NCI-H2029 (cell line): Measurements from ENCODE around the gene PDE7B.

ENCODE experiments used
- DNase-seq: peaks from one replicate; lab custom pipeline; 2025; lab: John Stamatoyannopoulos, UW

Gene PDE7B

DNA sequence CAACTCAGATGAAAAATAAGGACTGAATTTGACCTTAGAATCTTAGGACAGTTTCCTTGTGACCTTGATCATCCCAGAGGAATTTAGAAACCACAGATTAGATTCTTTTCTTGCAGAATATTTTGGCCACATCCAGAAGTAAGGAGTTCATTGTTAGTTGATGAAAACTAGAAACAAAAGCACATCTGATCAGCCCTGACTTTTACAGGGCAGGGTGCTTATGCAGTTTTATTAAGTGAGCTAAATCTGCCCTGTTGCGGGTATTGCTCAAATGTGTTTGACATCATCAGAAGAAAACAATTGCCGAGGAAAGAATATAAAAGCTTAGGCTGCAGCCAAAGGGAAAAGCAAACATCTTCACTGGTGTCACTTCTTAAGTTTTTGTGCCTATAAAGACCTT lies 297.8 kb downstream of the PDE7B start:
- no peak for DNase-seq

DNA sequence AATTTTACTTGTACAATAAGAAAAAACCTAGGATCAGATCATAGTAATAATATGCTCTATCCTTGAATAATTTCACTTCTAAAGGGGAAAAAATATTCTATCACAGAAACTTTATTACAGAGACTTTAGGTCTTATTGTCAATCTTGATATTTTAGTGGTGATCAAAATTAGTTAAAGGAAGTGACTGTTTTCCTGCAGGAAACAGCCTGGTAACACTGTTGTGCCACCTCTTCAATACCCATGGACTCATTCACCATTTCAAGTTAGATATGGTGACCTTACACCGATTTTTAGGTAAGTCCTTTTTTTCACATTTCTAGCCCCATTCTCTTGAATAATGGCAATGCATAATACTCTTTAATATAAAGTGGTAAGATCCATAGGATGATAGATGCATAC lies 299.5 kb downstream of the PDE7B start:
- no peak for DNase-seq

DNA sequence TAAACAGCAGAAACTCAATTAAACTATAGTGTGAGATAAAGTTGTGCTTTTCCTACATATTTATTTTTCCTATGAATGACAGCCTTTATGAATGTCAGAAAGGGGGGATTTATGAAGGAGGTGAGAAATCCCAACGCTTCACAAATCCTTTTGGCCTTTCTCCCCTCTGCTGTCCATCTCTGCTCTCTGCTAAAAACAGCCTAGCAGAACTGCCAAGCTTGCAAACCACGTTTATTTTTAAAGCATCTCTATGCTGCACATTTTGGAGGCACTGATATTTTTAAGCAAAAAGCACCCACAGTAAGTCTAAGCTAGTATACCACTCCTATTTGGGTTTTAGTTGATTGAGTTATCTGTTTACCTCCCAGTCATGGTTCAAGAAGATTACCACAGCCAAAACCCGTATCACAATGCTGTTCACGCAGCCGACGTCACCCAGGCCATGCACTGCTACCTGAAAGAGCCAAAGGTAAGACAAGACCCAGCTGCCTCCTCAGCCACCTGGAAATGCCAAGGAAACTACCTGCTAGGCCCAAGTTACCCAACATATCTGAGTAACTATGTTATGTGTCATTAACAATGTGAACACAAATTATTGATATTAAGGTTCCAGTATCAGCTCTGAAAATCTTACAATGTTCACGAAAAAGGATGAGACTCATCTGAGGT lies 302.3 kb downstream of the PDE7B start:
- no peak for DNase-seq

DNA sequence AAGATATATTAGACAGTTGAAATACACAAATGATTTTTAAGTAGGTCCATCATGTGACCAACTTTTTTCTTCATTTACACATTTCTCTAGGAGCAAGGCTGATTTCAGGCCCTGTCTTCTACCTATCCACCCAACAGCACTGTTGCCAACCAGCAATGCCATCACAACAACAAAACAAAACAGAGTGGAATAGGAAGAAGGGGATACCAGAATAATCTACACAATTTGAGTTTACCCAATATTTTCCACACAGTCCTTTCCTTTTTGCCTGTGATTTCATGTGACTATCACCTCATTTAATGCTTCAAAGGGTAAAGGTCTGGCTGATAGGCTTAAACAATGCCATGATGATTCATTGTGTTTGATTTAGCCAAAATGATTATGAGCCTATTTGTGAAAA lies 303.7 kb downstream of the PDE7B start:
- no peak for DNase-seq

DNA sequence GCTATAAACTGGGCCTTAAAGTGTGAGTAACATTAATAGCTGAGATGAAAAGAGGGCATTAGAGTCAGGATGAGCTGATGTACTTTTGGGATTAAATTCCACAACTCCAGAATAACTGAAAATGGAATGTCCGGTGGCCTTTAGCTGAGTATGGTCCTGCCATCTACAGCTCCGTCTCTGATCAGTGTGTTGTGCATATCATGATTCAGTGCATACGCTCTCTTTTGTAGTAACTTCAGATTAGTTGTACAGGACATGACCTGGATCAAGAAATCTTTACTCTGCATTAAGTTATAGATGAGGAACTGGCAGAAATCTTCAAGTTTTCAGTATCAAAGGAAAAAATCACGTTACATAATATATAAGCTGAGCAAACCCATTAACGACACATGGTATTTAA lies 306.2 kb downstream of the PDE7B start:
- no peak for DNase-seq

DNA sequence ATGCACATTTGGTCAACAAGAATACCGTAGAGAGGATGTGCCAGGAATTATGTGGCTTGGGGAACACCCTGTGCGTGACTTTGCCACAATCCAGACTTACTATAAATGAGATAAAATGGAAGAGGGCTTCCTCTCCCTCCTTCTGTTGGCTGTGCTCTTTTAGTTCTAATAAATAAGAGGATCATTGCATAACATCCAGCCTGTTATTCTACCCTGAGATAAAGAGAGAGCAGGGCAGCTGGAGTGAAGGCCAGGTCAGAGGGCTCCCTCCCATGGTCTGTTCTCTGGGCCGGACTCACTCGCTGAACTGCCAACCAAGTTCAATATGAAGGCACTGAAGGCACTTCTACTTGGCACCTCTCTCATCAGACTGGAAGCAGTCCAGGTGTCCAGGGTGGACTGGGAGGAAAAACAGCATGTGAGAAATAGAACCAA lies 306.9 kb downstream of the PDE7B start:
- no peak for DNase-seq

DNA sequence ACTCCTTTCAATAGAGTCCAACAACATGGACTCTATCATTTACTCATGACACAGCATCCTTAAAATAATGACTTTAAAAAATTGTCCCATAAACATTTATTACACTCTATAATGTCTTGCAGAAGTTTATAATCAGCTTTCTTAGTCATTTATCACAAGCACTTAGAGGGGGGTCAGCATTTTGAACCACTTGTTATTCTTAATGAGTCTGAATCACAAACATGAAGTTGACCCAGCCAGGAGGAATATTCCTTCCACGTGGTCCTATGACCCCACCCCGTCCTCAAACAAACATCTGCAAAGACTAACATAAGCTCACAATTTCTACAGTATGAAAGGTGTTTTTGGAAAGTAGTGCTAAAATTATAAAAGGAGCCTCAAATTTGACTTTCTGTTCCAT lies 307.5 kb downstream of the PDE7B start:
- no peak for DNase-seq

DNA sequence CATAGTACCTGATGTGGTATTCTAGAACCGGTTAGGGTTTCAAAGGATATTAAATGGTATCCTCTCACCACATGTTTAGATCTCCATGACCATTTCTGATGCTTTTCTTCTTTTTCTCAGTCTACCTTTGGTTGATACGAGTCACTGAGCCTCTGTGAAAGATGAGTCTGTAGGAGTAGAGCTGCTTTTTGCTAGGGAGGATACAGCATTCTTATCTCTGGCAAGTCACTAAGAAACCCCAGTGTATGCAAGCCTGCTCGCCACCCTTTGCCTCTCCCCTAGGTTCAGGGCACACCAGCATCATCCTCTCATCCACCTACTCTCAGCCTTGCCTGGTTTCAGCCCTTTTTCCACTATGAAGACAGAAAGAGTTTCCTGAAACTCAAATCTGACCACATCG lies 308.7 kb downstream of the PDE7B start:
- DNase-seq: no peak

DNA sequence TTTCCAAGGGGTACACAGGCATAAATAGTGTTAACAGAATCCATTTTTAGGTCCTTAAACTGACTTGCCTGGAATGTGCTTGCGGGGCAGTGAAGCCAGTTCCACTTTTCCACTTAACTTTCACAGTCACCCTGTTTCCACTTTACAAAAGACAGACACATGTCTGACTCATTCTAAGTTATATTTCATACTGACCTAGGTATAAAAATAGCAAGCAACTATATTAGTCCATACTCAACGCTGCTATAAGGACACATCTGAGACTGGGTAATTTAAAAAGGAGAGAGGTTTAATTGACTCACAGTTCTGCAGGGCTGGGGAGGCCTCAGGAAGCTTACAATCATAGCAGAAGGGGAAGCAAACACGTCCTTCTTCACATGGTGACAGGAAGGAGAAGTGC lies 310.4 kb downstream of the PDE7B start:
- no peak for DNase-seq

DNA sequence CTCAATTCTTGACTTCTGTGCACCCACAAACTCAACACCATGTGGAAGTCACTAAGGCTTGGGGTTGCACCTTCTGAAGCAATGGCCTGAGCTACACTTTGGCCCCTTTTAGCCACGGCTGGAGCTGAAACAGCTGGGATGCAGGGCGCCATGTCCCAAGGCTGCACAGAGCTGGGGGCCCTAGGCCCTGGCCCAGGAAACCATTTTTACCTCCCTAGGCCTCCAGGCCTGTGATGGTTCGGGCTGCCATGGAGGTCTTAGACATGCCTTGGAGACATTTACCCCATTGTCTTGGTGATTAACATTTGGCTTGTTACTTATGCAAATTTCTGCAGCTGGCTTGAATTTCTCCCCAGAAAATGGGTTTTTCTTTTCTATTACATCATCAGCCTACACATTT lies 311.8 kb downstream of the PDE7B start:
- no peak for DNase-seq

DNA sequence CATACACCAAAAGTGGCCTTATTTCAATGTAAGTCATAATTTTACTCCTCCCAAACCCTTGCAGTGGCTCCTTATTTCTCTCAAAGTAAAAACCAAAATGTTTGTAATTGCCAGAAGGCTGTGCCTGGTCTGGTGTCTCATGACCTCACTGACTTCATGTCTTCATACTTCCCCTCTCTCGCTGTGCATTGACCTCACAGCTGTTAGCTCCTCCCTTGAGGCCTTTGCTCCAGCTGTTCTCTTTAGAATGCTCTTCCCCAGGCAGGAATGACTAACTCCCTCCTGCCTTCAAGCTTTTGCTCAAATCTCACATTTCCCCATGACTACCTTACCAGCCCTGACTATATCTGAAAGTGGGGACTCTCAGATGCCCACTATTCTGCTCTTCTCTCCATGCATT lies 315.3 kb downstream of the PDE7B start:
- DNase-seq: no peak

DNA sequence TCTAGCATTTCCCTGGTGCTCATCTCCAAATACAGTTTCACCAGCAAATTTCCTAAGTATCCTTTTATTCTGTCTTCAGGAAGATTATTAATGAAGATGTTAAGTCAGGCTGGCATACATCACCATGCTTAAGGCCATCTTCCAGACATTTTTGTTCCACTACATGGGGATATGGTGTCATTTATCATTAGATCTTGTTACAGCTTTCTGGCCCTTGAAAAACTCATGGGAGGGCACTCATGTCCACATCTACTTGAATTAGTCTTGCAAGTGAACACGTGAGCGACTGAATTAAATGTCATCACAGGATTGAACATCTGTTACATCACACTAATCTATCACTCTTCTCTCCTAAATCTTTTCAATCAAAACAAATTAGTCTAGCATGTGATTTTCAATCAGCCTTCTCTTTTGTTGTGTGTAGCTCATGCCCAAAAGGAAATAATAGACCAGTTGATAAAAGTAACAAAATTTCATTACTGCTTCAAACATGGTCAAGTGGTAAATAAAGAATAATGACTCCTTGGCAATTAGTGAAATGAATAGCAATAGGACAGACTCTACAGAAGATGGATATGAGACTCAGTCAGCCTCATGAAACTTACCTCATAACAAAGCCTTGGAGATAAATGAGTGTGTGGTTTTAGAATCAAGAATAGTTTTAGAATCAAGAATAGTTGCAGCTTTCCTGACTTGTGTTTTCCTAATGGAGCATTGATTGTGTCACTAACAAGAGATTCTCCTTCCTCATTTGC lies 318.1 kb downstream of the PDE7B start:
- DNase-seq: no peak

DNA sequence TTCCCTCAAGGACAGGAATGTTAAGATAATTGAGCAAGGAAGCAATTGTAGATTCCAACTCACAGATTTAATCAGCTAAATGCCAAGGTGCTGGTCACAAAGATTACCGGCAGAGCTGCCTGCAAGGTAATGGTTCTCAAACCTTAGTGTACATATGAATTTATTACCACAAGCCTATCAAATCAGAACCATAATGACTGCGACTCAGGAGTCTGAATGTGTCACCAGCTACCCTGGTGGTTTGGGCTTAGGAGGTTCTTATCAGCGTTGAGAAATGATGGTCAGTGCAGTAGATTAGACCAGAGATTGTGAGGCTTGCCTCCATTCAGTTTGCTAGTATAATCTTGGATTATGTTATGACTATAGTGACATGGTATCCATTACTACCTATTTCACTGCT lies 319.7 kb downstream of the PDE7B start:
- DNase-seq: no peak

DNA sequence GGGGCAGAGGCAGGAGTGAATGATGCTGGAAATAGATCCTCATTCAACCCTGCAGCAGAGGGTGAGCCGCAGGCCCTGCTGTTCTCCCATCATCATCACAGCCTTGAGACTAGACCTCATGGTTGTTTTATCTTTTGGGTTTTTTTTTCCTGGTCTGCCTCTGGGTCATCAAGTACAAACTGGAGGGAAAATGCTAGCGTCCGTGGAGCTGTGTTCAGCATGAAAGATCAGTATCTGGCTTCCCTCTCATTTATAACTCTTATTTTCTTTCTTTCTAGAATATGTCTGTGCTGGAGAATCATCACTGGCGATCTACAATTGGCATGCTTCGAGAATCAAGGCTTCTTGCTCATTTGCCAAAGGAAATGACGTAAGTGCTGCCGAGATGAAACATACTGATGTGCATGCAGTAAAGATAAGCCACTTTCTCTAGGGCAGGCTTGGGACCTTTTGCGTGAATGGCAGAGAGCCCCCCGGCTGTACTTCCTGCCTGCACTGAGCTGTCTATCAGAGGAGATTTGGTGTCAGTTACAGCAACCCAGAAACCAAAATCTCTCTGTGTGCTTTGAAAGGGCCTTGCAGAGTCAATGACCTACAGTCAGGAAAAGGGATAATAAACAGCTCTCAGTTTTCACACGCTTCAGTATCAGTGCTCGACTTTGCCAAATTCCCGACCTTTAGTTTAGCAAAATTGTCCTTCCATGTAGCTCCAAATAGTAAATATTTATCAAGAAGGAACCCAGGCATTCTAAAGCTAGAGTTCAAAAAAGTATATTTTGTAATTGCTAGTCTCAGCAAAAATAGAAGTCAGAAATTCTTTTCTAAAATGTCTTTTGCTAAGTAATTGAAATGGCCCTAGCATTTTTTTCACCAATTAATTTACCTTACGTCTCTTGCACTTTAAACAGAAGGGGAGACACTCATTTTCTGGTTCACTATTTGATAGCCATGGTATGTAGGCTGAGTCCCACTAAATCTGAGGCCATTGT lies 322.3 kb downstream of the PDE7B start:
- DNase-seq: no peak

DNA sequence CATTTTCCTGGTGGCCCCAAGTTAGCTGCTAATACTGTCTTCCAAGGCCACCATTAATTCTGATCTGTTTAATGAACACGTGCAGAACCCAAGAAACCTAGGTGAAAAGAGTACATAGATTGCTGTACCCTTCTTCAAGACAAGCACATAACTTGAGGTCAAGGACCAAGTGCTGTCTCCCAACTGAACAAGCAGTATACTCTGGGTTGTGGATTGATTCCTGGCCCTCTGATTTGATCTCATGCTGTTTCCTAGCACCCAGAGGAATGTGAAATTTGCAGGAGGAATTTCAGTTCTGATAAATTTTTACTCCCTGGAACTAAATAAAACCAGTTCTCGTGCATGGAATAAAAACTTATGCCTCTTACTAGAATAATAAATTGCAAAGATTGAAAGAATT lies 323.0 kb downstream of the PDE7B start:
- no peak for DNase-seq

DNA sequence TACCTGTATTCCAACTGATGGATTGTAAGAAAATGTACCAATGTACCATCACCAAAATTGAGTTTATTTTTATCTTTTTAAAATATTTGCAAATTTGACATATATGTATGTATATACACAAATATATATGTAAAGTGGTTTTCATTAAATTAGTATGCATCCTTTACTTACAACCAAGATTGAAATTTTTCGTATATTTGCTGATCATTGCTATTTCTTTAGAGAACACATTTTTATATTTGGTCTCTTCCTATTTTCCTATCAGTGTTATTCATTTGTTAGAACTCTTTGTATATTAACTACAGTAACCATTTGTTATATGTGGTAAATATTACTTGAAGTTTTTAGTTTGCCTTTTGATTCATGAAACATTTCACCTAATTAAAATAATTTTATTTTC lies 324.4 kb downstream of the PDE7B start:
- no peak for DNase-seq

DNA sequence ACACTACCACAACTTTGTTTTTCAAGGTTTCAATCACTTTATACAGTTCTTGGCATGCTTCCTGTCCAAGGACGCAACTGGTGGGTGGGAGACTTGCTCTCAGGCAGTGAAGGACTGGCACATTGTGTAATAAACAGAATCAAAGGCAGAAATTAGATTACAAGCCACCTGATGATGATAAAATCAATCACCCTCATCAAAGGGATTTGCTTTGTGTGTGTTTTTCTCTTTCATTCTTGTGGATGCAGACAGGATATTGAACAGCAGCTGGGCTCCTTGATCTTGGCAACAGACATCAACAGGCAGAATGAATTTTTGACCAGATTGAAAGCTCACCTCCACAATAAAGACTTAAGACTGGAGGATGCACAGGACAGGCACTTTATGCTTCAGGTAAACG lies 327.2 kb downstream of the PDE7B start:
- DNase-seq: no peak

DNA sequence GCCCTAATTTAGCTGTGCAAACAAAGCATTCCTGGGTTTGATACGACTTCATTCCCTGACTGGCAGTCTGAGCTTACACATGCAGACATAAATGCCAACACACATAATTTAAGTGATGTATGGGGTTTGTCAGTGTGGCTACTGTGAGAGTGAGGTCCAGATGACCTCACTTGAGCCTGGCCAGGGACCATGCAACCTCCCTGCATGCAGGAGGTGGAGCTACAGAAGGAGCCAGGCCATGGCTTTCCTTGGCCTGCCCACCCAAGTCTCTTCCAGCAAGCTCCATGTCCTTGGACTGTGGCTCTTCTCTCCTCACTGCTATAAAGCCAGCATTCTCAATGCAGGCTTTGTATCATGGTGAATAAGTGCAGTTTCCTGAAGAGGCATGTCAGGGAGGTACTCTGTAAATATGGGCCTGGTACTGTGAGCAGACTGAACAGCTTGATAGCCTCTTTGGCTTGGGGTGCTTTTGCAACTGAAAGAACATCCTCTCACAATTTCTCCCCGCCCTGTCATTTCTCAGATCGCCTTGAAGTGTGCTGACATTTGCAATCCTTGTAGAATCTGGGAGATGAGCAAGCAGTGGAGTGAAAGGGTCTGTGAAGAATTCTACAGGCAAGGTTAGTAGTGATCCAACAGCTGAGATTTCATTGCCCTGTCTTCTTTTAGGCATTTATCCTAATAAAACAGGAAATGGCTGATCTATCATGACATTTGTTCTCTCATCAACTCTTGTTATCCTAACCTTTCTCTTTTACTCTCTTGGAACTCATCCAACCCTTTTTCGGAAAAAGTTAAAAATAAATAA lies 329.4 kb downstream of the PDE7B start:
- DNase-seq: no peak

DNA sequence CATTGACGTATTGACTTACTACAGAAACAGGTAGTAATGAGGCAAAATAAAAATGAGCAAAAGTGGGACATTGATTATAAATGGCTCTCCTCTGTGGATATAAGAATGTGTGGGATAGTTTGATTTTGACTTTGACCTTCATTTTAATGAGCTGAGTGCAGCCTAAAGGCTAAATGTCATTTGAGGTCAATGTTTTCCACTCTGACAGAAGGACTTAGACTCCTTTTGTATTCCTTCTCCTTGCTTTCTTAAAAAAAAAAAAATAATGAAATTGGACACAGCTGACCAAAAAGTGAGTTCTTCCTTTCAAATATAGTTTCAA lies 330.0 kb downstream of the PDE7B start:
- DNase-seq: no peak

DNA sequence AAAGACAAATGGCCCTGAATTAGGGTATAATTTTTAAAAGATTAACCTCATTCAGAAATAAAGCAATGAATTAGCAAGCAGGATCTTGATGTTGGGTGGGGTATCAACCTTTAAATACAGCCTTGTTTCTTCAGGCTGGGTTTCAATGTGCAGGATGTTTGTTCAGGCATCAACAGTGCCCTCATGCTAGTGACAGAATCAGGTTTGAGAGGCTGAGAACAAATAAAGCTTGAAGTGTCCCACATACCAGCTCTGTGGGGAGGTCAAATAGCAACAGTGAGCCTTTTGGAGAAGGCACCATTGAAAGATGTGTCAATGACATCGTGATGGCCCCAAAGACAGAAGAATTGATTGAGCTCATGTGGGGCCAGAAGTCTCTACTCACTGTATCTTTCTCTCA lies 330.4 kb downstream of the PDE7B start:
- DNase-seq: no peak

DNA sequence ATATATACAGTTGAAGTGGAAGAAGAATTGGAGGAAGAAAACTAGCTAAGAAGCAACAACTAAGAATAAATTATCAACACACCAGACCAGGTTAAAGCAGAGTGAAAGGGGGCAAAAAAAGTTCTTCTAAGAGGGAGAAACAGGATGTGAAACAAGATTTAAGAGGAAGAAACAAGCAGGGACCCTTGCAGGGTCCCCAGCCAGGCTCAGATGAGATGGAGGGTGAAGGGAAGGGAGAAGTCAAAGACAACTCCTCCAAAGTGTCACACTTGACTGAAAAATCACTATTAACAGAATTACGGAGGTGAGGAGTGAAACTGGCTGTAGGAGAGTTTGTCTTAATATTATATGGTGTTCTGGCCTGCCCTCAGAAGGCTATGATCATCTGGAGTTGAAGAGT lies 333.2 kb downstream of the PDE7B start:
- no peak for DNase-seq

DNA sequence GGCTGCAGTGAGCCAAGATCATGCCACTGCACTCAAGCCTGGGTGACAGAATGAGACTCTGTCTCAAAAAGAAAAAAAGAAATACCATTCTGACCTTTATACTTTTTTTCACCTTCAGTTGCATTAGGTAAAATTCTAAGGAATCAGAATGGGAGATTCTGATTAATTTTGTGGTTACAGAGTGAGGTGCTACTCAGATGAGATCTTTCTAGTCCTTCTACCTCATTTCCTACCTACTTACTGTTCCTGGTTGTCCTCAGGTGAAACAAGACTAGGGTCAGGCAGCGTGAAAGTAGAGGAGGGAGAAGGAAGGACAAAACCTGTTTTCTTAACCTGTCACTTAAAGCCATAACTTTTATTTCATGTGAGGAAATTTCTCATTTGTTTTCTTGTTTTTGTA lies 334.9 kb downstream of the PDE7B start:
- DNase-seq: no peak
